Neural crest cell (in vitro differentiated cells): ENCODE results near the gene ADGRG4. TPM values are rescaled to one million over a fixed set of nuclear protein-coding genes. Genes with fewer than 3 reads are reported as not detected.

ENCODE experiments used
- DNase-seq: peaks from one replicate; pipeline ENCODE4 v3.0.0; 2021; ENCODE audit warnings: low read depth, mixed read lengths, low spot score
- H3K27ac Mint-ChIP-seq: one replicate; pipeline ENCODE4 v1.8.0; 2021; ENCODE audit warnings: mild to moderate bottlenecking, mixed read lengths; ENCODE audit not compliant: unreplicated experiment
- H3K27me3 Mint-ChIP-seq: 2 replicates; pipeline ENCODE4 v1.8.0; 2021; ENCODE audit warnings: low read depth, mild to moderate bottlenecking, mixed read lengths
- H3K36me3 Mint-ChIP-seq: 2 replicates; pipeline ENCODE4 v1.8.0; 2021; ENCODE audit warnings: low read depth, mild to moderate bottlenecking, mixed read lengths
- H3K4me1 Mint-ChIP-seq: 2 replicates; pipeline ENCODE4 v1.8.0; 2021; ENCODE audit warnings: mixed read lengths
- H3K4me3 Mint-ChIP-seq: one replicate; pipeline ENCODE4 v1.8.0; 2021; ENCODE audit warnings: mild to moderate bottlenecking, mixed read lengths
- H3K9me3 Mint-ChIP-seq: 2 replicates; pipeline ENCODE4 v1.8.0; 2021; ENCODE audit warnings: mixed read lengths
- total RNA-seq: library from RNA; stranded (reverse); gene quantifications from 2 replicates; pipeline ENCODE4 v1.2.1, GENCODE V29; 2021
- TF ChIP-seq, protein P1 (sequence below): fragments of 200-600 bp; sonication (generic); conservative IDR thresholded peaks from 2 replicates; pipeline ENCODE4 v1.5.0; 2021; ENCODE audit warnings: antibody characterized with exemption, mild to moderate bottlenecking

ADGRG4 gene
- total RNA-seq, 1 donor from 2014 or later, result not detected

- Mint-ChIP-seq H3K9me3 (peaks cover 8% of the 10 kb centered on the region), H3K27ac (no peak overlapping the region), H3K4me3 (no peak overlapping the region), H3K36me3 (no peaks in the 10 kb centered on the region), H3K27me3 (no peaks in the 10 kb centered on the region), H3K4me1 (no peaks in the 10 kb centered on the region)
- DNase-seq, result no peak
- TF ChIP-seq, protein P1, sequence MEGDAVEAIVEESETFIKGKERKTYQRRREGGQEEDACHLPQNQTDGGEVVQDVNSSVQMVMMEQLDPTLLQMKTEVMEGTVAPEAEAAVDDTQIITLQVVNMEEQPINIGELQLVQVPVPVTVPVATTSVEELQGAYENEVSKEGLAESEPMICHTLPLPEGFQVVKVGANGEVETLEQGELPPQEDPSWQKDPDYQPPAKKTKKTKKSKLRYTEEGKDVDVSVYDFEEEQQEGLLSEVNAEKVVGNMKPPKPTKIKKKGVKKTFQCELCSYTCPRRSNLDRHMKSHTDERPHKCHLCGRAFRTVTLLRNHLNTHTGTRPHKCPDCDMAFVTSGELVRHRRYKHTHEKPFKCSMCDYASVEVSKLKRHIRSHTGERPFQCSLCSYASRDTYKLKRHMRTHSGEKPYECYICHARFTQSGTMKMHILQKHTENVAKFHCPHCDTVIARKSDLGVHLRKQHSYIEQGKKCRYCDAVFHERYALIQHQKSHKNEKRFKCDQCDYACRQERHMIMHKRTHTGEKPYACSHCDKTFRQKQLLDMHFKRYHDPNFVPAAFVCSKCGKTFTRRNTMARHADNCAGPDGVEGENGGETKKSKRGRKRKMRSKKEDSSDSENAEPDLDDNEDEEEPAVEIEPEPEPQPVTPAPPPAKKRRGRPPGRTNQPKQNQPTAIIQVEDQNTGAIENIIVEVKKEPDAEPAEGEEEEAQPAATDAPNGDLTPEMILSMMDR, result no peak
Measured at GRCh38 chrX:136386173-136386572, 85.4 kb downstream of the ADGRG4 start.

DNA sequence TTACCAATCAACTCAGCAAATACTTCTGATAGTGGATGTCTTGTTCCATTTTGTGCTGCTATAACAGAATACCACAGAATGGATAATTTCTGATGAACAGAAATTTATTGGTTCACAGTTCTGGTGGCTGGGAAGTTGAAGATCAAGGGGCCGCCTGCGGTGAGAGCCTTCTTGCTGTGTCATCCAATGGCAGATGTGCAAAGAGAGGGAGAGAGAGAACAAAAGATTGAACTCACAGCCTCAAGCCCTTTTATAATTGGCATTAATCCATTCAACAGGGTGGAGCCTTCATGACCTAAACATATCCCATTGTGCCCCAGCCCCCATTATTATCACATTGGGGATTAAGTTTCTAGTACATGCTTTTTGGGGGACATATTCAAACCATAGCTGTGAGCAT lies 86.1 kb downstream of the ADGRG4 start:
- TF ChIP-seq, protein P1, result no peak
- Mint-ChIP-seq H3K36me3 (no peaks in the 10 kb centered on the region), H3K4me1 (no peaks in the 10 kb centered on the region), H3K9me3 (peaks cover 7% of the 10 kb centered on the region), H3K27ac (no peak overlapping the region), H3K4me3 (no peak overlapping the region), H3K27me3 (no peaks in the 10 kb centered on the region)
- no peak for DNase-seq

- no peaks in the 10 kb centered on the region for H3K36me3 Mint-ChIP-seq
- H3K27me3 Mint-ChIP-seq, result no peaks in the 10 kb centered on the region
- H3K4me3 Mint-ChIP-seq, result no peak overlapping the region
- TF ChIP-seq, protein P1, result no peak
- H3K27ac Mint-ChIP-seq, result no peak overlapping the region
- H3K4me1 Mint-ChIP-seq, result no peaks in the 10 kb centered on the region
- no peak for DNase-seq
- peaks cover 5% of the 10 kb centered on the region for H3K9me3 Mint-ChIP-seq
Measured at GRCh38 chrX:136387951-136388502, 87.3 kb downstream of the ADGRG4 start.

DNA sequence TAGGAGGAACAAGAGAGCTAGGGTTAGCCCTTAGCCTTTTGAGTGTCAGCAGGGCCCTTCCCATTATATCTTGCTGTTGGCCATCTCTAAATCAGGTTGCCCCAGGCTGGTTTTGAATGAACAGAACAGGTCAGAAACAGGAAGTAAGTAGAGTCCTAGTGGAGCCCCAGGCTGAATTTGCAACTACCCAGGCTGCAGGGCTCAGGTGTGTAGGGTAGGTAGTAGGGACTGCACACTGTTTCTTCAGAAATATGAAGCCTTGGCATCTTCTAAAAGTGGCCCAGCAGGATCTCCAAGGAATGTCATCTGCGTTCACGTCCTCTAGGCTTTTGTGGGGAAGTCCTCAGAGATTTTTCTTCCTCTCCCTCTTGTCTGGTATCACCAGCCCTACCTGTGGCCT lies 90.2 kb downstream of the ADGRG4 start:
- TF ChIP-seq, protein P1, result no peak
- H3K36me3 Mint-ChIP-seq, result no peaks in the 10 kb centered on the region
- no peak for DNase-seq
- H3K4me1 Mint-ChIP-seq, result no peaks in the 10 kb centered on the region
- H3K4me3 Mint-ChIP-seq, result no peak overlapping the region
- H3K9me3 Mint-ChIP-seq, result peaks cover 4% of the 10 kb centered on the region
- H3K27me3 Mint-ChIP-seq, result no peaks in the 10 kb centered on the region
- no peak overlapping the region for H3K27ac Mint-ChIP-seq

DNA sequence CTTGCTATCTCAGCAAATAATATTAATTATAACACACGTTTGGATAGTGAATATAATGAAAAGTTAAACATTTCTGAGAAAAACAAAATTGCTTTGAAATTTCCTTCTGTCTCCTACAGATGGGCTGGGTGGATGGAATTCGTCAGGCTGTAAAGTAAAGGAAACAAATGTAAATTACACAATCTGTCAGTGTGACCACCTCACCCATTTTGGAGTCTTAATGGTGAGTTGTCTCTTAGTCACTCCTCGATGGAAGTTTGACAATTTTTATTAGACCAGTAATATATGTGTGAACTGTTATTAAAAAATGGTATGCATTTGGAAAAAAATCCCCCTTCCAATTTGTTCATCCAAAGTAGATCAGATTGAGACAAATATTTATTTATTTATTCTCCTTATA lies 94.5 kb downstream of the ADGRG4 start:
- Mint-ChIP-seq H3K36me3 (no peaks in the 10 kb centered on the region), H3K4me3 (no peak overlapping the region), H3K27ac (no peak overlapping the region), H3K27me3 (no peaks in the 10 kb centered on the region), H3K4me1 (no peaks in the 10 kb centered on the region), H3K9me3 (no peaks in the 10 kb centered on the region)
- TF ChIP-seq, protein P1, result no peak
- DNase-seq, result no peak
